ENCODE data around the gene LSP1.

The LSP1 gene

GRCh38 chr11:1851468-1852180 lies 1.3 kb upstream of the LSP1 start:
- DNase-seq: no peak

GRCh38 chr11:1852271-1852876 lies 510 bp upstream of the LSP1 start:
- DNase-seq: no peak

- no peak for DNase-seq
Measured at GRCh38 chr11:1853376-1854131, 670 bp downstream of the LSP1 start.

- DNase-seq: no peak
Measured at GRCh38 chr11:1854132-1854948, 1.5 kb downstream of the LSP1 start.

- DNase-seq: no peak
Measured at GRCh38 chr11:1854949-1855885, 2.3 kb downstream of the LSP1 start.

- DNase-seq: no peak
Measured at GRCh38 chr11:1855886-1856265, 3.0 kb downstream of the LSP1 start.

- DNase-seq: no peak
Measured at GRCh38 chr11:1856306-1857005, 3.6 kb downstream of the LSP1 start.

GRCh38 chr11:1857064-1857463 lies 4.2 kb downstream of the LSP1 start:
- DNase-seq: no peak

- no peak for DNase-seq
Measured at GRCh38 chr11:1858154-1858553, 5.3 kb downstream of the LSP1 start.

- no peak for DNase-seq
Measured at GRCh38 chr11:1858576-1858975, 5.7 kb downstream of the LSP1 start.

GRCh38 chr11:1859004-1859403 lies 6.1 kb downstream of the LSP1 start:
- no peak for DNase-seq

GRCh38 chr11:1860108-1860507 lies 7.2 kb downstream of the LSP1 start:
- DNase-seq: no peak

GRCh38 chr11:1861435-1862411 lies 8.8 kb downstream of the LSP1 start:
- no peak for DNase-seq

- no peak for DNase-seq
Measured at GRCh38 chr11:1862588-1863351, 9.9 kb downstream of the LSP1 start.

- DNase-seq: peak; percentile 67
Measured at GRCh38 chr11:1863352-1864216, 10.7 kb downstream of the LSP1 start.

GRCh38 chr11:1864231-1864630 lies 11.3 kb downstream of the LSP1 start:
- DNase-seq: no peak

GRCh38 chr11:1864831-1865665 lies 12.2 kb downstream of the LSP1 start:
- DNase-seq: no peak
